ENCODE results near the gene PCDHA6. TPM values are rescaled to one million over a fixed set of nuclear protein-coding genes. Genes with fewer than 3 reads are reported as not detected.
"Not testable (repeated sequence)": the region's sequence is repeated elsewhere in the genome, so short reads cannot be mapped to it uniquely, and the experiment has no call there.

PCDHA6 gene
- 0.30 TPM for total RNA-seq

GRCh38 chr5:140827704-140828361, at the start of gene PCDHA6:
Gene PCDHA6 (plus strand): TSS chr5:140827960. CDS start chr5:140828092, 132 bp downstream.
- no peak for DNase-seq

GRCh38 chr5:140780512-140780911, 47.2 kb upstream of the PCDHA6 start:
- DNase-seq, result no peak

- DNase-seq, result no peak
Observed at GRCh38 chr5:140785905-140786686, 41.7 kb upstream of the PCDHA6 start, which contains the start of gene PCDHA1. Gene PCDHA1 (plus strand): TSS chr5:140786140.

DNA sequence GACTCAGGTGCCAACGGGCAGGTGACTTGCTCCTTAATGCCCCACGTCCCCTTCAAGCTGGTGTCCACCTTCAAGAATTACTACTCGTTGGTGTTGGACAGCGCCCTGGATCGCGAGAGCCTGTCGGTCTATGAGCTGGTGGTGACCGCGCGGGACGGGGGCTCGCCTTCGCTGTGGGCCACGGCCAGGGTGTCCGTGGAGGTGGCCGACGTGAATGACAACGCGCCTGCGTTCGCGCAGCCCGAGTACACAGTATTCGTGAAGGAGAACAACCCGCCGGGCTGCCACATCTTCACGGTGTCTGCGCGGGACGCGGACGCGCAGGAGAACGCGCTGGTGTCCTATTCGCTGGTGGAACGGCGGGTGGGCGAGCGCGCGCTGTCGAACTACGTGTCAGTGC, 40.3 kb upstream of the PCDHA6 start:
- not testable (repeated sequence) for DNase-seq

GRCh38 chr5:140787849-140788504, 39.8 kb upstream of the PCDHA6 start:
- not testable (repeated sequence) for DNase-seq

DNA sequence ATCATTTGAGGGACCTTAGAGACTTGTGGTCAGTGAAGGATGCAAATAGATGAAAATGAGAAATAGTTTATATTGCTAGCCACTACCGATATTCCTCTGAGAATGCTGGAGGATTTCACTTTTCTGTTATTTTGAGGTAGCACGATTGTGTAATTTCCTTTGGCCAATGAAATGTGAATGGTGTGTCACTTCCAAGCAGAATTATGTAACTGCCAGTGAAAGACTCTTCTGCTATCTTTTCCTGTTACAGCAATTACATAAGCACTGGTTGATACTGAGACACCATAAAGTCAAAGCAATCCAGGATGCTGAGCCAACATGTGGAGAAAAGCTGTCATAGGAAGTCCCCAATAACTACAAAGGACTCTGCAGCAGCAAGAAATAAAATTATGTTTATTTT, 36.7 kb upstream of the PCDHA6 start:
- DNase-seq, result no peak

DNA sequence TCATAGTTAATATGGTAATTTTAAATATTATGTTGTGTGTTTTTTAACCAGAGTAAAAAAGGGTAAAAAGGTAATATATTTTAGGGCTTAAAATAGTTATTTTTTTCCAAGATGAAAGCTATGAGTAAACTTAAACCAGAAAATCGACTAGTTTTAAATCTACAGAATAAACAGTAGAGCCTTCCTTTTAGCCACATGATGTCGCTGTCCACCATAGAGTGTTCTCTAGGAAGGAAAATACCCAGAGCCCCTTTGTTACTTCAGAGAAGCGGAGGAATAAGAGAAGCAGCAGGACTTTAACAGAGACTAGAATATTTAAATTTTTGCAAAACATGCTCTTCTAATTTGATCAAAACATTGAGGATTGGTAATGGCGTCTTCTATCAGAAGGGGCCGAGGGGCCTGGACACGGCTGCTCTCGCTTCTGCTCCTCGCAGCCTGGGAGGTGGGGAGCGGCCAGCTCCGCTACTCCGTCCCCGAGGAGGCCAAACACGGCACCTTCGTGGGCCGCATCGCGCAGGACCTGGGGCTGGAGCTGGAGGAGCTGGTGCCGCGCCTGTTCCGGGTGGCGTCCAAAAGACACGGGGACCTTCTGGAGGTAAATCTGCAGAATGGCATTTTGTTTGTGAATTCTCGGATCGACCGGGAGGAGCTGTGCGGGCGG, 33.0 kb upstream of the PCDHA6 start, which contains the start of gene PCDHA2:
Gene PCDHA2, plus strand, starts transcription at position 258 of the 664 bp plus-strand sequence.
- DNase-seq, result no peak

GRCh38 chr5:140795259-140795641, 32.5 kb upstream of the PCDHA6 start:
- no peak for DNase-seq

DNA sequence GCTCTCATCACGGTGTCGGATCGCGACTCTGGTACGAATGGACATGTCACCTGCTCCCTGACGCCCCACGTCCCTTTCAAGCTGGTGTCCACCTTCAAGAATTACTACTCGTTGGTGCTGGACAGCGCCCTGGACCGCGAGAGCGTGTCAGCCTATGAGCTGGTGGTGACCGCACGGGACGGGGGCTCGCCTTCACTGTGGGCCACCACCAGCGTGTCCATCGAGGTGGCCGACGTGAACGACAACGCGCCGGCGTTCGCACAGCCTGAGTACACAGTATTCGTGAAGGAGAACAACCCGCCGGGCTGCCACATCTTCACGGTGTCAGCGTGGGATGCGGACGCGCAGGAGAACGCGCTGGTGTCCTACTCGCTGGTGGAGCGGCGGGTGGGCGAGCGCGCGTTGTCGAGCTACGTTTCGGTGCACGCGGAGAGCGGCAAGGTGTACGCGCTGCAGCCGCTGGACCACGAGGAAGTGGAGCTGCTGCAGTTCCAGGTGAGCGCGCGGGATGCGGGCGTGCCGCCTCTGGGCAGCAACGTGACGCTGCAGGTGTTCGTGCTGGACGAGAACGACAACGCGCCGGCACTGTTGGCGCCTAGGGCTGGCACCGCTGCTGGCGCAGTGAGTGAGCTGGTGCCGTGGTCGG, 31.6 kb upstream of the PCDHA6 start:
- not testable (repeated sequence) for DNase-seq

- no peak for DNase-seq
Observed at GRCh38 chr5:140796718-140797095, 31.1 kb upstream of the PCDHA6 start.

- no peak for DNase-seq
Observed at GRCh38 chr5:140800816-140801493, 26.8 kb upstream of the PCDHA6 start, which contains the start of gene PCDHA3. Gene PCDHA3 (plus strand): TSS chr5:140801057.

DNA sequence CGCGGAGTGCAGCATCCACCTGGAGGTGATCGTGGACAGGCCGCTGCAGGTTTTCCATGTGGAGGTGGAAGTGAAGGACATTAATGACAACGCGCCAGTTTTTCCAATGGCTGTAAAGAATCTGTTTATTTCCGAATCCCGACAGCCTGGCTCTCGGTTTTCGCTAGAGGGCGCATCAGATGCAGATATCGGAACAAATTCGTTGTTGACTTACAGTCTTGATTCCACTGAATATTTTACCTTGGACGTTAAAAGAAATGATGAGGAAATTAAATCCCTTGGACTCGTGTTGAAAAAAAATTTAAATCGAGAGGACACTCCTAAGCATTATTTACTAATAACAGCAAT, 26.3 kb upstream of the PCDHA6 start:
- DNase-seq, result no peak

GRCh38 chr5:140802381-140802780, 25.4 kb upstream of the PCDHA6 start:
- DNase-seq, result not testable (repeated sequence)

- DNase-seq, result no peak
Observed at GRCh38 chr5:140802781-140803271, 24.9 kb upstream of the PCDHA6 start.

DNA sequence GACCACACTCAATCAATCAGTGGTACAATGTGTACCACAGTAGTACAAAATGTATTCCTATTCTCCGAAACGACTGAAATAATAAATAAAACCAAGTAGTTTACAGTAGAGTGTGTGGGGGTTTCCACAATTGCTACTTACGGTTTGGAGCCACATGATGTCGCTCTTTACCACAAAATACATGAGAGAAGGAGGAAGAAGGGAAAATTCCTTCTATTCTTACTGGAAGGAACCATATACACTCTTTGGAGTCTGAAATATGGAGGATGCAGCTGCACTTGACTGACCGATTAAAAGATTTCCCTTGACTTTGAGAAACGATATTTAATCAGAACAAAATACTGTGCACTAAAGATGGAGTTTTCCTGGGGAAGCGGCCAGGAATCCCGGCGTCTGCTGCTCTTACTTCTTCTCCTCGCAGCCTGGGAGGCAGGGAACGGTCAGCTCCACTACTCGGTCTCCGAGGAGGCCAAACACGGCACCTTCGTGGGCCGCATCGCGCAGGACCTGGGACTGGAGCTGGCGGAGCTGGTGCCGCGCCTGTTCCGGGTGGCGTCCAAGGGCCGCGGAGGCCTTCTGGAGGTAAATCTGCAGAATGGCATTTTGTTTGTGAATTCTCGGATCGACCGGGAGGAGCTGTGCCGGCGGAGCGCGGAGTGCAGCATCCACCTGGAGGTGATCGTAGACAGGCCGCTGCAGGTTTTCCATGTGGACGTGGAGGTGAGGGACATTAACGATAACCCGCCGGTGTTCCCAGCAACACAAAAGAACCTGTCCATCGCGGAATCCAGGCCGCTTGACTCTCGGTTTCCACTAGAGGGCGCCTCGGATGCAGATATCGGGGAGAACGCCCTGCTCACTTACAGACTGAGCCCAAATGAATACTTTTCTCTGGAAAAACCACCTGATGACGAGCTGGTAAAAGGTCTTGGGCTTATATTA, 20.7 kb upstream of the PCDHA6 start, which contains the start of gene PCDHA4:
Gene PCDHA4, plus strand, starts transcription at position 235 of the 942 bp plus-strand sequence.
- DNase-seq, result no peak

DNA sequence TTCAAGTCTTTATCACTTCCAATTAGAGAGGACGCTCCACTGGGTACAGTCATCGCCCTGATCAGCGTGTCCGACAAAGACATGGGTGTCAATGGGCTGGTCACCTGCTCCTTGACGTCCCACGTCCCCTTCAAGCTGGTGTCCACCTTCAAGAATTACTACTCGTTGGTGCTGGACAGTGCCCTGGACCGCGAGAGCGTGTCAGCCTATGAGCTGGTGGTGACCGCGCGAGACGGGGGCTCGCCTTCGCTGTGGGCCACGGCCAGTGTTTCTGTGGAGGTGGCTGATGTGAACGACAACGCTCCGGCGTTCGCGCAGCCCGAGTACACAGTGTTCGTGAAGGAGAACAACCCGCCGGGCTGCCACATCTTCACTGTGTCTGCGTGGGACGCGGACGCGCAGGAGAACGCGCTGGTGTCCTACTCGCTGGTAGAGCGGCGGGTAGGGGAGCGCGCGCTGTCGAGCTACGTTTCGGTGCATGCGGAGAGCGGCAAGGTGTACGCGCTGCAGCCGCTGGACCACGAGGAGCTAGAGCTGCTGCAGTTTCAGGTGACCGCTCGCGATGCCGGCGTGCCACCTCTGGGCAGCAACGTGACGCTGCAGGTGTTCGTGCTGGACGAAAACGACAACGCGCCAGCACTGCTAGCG, 19.4 kb upstream of the PCDHA6 start:
- not testable (repeated sequence) for DNase-seq

GRCh38 chr5:140808889-140809291, 18.9 kb upstream of the PCDHA6 start:
- DNase-seq, result no peak

- no peak for DNase-seq
Observed at GRCh38 chr5:140821375-140822280, 6.1 kb upstream of the PCDHA6 start, which contains the start of gene PCDHA5. Gene PCDHA5 (plus strand): TSS chr5:140821613.
